C1 segment of cervical spinal cord (tissue), 14 donors: Measurements from ENCODE around the gene LRRTM3.

Source experiments
- DNase-seq, 14 donors: peaks; one replicate each; lab custom pipeline; 2025; lab: John Stamatoyannopoulos, UW

The LRRTM3 gene

DNA sequence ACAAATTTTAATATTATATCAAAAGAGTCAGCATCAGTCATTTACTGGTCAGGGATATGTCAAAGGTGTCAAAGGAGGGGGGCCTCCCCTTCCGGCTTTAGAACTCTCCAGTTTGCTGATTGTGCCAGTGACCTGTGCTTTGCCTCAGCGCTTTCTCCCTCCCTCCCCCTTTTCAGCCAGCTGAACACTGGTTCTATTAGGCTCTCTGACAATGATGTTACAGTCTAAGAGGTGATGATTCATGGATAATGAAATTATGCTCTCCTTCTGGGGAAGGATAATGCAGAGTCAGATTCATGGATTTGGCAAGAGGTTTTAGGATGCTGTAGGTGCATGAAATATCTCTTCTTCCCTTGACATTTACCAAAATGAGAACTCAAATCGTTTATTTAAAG lies 6.1 kb downstream of the LRRTM3 start:
- peak in 7 of 14 donors; percentile 0 to 40 (median 18) for DNase-seq

- no peak for DNase-seq
These were observed 8.9 kb downstream of the LRRTM3 start for GRCh38 chr10:66934711-66935110.

DNA sequence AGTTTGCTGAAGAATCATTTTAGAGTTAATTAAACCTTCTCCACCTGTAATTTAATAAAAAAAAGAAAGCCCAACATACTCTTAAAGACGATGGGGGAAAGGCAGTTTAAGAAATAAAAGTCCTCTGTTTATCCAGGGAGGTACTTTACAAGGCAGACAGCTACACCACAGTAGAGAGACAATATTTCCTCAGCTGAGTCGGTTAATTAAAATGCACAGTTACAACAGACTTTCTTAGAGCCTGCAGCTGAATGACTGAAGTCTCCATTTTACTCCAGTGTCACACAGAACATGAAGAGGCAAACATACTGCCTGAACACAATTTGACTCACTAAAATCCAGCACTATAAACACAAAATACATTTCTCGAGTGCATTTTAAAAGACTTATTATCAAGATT lies 15.1 kb downstream of the LRRTM3 start:
- DNase-seq = peak in 1 of 14 donors; percentile 1

- DNase-seq = peak in 12 of 14 donors; percentile 21 to 55 (median 44)
These were observed 15.7 kb downstream of the LRRTM3 start for GRCh38 chr10:66941491-66941890.

- no peak for DNase-seq
These were observed 16.6 kb downstream of the LRRTM3 start for GRCh38 chr10:66942407-66942806.

- DNase-seq = no peak
These were observed 17.8 kb downstream of the LRRTM3 start for GRCh38 chr10:66943590-66943989.

DNA sequence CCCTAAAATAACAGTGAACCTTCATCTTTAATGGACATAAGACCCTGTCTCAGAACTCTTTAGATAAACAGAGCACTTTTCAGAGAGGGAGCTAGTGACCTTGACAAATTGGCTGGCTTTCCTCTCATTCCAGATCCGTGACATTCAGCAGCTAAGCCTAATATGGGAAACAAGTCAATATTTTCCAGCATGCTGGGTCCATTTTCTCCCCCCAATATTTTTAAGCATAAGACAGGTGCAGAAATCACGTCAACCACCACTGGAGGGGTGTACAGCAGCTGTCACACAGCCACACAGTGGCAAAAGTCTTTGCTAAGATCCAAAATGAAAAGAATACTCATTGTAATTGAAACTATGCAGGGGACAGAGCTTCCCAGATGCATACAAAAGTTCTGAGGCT lies 26.1 kb downstream of the LRRTM3 start:
- DNase-seq = no peak

GRCh38 chr10:66958466-66958865 lies 32.6 kb downstream of the LRRTM3 start:
- no peak for DNase-seq

DNA sequence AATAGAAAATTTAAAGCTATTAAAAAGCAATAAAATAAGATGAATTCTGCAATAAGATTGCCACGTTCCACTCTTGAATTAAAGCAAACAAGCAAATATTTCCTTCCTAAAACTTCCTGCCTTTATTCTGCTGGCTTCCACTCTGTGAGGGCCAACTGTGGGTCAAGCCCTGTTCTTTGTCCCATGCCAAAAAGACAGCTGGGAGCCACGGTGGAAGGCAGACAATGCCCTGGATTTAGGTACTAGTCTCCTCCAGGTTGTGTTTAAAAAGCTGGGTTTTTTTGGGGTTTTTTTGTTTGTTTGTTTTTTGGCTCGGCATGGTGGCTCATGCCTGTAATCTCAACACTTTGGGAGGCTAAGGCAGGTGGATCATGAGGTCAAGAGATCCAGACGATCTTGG lies 39.1 kb downstream of the LRRTM3 start:
- peak in 2 of 14 donors; percentile 9 to 76 for DNase-seq

DNA sequence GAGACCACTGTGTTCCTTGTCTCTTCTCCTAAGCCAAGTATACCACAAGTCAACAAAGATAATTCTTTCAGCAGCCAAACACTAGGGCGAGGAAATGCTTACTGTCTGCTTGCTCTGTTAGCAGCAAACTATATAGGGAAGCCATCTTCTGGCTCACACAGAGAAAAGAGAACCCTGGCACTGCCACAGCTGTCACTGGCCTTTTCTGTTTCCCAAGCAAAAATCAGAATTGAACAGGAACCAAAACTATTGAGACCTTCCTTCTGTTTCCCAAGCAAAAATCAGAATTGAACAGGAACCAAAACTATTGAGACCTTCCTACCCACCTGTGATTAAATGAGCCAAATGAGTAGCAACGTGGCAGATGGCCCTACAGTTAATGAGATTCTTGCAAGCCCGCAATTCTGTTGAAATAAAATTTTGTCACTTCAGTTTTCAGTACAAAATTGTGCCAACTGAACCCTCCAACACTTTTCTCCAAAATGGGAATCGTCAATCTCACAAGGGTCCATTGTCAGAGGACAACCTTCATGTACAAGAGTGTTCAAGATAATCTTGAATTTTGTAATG lies 54.5 kb downstream of the LRRTM3 start:
- DNase-seq = peak in 1 of 14 donors; percentile 63

GRCh38 chr10:66981361-66982052 lies 55.7 kb downstream of the LRRTM3 start:
- peak in 1 of 14 donors; percentile 47 for DNase-seq

- no peak for DNase-seq
These were observed 56.2 kb downstream of the LRRTM3 start for GRCh38 chr10:66982053-66982420.

DNA sequence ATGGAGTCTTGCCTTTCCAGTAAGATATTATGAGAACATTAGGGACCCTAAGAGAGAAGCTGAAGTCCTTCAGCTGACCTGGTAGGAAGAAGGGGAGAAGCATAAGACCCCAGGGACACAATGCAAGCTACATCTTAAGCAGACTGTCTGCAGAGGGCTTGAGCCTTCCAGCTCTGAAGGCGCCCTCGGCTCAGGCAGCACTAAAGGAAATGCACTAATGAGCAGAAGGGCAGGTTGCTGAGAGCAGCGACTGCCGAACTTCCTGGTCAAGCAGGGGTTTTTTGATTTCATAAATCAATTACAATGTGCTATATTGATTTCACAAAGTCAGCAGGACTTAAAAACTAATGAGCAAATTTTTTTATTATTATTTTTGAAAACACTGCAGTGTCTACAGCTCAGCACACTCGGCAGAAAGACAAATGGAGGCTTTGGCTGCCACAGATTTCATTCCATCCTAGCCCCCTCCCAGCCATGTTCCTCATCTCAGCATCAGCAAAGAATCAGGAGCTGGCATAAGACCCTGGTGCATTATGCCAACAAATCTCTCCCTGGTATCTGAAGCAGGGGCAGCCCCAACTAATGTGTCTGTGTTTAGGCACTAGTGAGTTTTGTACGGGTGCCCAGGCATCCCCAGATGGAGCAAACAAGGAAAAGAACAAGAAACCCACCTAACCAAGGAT lies 57.1 kb downstream of the LRRTM3 start:
- peak in 1 of 14 donors; percentile 52 for DNase-seq

DNA sequence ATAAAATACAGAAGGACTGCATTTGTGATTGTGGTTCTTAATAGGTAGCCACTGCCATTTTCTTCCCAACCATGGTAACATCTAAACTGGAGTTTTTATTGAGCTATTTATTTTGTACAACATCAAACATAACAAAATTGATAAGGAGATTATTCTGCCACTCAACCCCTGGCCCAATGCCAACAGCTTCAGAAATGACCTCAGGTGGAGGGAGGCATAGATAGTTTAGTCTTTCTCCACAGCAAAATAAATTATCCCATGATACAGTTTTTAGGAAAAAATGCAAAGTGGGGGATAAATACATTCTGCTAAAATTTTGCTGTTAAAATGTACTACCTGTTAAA lies 57.6 kb downstream of the LRRTM3 start:
- DNase-seq = no peak

DNA sequence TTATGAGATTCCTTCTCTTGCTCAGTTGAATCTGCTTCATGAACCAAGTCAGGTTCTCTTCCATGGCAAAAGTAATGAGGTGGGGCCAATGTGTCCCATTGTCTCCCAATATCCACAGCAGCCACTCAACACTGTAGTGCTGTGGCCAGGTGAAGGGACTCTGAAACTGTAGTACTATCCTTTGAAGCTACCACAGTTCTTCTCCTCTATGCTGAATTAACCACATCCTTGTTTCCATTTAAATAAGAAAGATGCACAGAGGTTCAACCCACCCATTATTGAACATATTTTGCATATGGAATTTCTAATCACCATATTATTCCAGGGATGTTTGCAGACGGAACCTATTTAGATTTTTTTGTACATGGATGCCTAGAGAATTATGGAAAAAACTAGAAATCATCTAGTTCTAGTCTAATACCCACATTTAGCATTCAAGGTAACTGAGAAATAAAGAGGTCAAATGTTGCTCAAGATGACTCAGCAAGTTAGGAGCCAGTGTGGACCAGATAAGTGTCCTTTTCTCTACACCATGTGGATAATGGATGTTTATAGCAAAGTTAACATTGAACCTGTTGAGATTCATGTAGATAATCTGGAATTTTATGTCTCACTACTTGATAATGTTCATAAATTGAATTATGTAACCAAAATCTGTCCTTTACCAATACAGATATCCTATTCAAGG lies 64.5 kb downstream of the LRRTM3 start:
- DNase-seq = no peak

DNA sequence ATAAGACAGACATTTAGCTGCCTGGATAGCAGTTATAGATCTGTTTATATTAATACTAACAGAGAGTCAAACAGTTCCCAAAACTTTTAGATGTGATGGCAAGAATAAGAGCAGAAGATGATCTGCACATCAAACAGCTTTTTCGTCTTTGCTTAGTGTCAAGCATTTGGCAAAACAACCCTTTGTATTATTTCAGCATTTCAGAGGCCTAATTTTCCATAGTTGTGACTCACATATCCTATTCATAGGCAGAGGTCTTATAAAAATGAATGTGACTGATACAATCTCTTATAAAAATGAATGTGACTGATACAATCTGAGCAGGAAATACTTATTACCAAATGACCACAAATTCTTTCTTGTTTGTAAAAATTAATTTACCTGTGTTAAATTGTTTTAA lies 71.2 kb downstream of the LRRTM3 start:
- no peak for DNase-seq

DNA sequence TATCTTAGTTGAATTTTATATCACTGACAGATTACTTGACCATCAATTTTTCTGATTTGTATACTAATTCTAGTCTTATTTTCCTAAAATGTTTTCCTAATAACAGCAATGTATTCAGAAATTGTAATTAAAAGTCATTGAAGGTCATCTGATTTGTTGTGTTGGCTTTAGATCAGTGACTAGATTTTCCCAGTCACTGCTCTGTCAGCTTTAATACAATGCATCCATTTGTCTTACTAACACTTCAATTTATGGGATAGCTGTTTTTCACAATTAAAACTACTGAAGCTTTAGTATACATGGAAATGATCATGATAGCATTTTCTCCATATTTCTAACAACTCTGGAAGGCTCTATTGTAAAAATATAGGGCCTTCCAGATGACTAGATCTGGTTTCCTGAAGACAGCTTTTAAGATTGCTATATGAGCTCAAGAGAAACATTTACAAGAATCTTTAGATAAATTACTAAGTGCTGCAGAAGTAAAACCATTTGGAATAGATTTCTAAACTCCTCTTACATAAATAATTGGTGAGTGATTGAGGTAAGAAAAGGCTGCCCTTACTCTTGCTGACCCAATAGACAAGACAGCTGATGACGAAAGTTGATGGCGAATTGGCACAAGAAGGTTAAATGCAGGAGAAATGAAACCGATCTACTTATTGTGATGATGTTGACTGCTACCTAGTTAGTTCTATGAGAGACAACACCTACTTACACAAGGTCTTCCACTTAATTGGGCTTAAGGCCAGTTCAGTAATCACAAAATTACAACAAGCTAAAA lies 74.1 kb downstream of the LRRTM3 start:
- no peak for DNase-seq

GRCh38 chr10:67004690-67005089 lies 78.9 kb downstream of the LRRTM3 start:
- no peak for DNase-seq

GRCh38 chr10:67005981-67006380 lies 80.1 kb downstream of the LRRTM3 start:
- no peak for DNase-seq

- no peak for DNase-seq
These were observed 85.6 kb downstream of the LRRTM3 start for GRCh38 chr10:67011480-67011879.

DNA sequence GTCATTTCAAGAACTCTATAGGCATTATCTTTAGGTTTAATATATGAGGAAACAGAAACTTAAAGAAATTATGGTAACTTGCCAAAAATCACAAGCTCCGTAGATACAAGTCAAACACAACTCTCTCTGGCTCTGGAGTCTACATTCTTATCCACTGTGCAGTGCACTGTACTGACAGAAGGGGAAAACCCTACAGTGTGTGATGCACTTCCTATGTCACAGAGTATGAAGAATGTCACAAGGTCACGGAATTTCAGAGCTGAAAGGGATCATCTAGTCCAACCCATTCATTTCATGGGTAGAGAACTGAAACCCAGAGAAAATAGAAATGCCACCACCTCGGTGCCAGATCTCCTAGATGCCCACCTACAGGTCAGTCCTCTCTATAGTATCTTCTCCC lies 86.1 kb downstream of the LRRTM3 start:
- DNase-seq = no peak

DNA sequence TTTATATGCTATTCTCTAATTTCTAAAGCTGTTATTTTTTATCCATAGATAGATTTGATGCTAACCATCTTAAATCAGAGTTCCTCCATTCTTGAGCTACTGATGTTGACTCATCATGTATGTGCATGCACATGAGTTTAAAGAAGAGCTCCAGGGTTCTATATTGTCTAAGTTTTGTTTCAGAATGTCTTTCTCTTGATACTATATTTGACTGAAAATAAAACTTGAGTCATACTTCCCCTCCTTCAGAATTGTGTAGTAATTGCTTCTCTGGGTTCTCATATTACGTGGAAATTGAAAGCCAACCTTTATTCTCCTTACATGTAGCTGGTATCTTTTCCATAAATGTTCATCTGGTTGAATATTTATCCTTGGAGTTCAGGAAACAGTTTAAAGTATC lies 89.4 kb downstream of the LRRTM3 start:
- no peak for DNase-seq
